Posterior cingulate gyrus (tissue), 11 donors: ENCODE results near the gene ELFN2.
A peak's percentile ranks its signal among the peaks of the same experiment; 100 is the strongest.
"Not testable (repeated sequence)": the region's sequence is repeated elsewhere in the genome, so short reads cannot be mapped to it uniquely, and the experiment has no call there.

Experiments
- DNase-seq, 10 donors: peaks; one replicate each; pipeline versions ENCODE4 v3.0.0 to v3.0.0-alpha.2; 2020 to 2021; ENCODE audit warnings: mixed read lengths in 3 of 10
- intact Hi-C: fragments of 100-400 bp; cut with DNase I; formaldehyde crosslinking; loops from one replicate; pipeline ENCODE4 v1.15.1; 2023

Gene ELFN2

DNA sequence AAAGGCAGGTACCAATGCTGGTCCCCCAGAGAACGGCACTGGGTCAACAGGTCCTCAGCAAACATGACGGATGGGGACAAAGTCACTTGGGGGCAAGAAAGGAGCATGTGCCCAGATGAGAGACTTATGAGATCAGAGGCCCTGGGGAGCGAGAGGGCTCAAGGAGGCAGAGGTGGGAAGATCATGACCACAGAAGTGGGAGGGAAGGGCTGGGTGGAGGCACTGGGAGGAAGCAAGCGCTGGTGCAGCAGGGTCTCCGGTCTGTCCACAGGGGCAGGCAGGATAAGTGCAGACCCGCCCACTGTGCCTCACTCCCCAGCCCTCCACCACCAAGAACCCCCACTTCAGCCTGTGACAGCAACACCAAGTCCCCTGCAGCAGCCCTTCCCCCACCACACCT, 10.9 kb downstream of the ELFN2 start:
- intact Hi-C loops, result no loop called here
- no peak for DNase-seq

- intact Hi-C loops, result no loop called here
- peak in 1 of 10 donors; percentile 71 for DNase-seq
Observed at GRCh38 chr22:37415210-37415609, 12.1 kb downstream of the ELFN2 start.

DNA sequence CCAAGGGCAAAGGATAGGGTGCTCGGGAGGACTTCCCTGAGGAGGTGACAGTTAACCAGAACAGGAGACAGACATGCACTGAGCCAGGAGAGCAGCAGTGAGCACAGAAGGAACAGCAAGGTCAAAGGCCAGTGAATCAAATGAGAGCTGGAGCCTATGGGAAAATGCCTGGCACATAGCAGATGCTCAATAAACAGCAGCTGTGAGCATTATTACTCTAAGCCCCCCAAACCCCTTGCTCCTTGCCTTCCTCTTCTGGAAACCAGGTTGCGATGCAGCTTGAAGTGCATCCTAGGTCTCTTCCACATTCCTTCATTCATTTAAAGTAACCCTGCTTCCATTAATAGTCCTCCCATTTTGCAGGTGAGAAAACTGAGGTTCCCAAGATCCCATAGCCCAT, 13.0 kb downstream of the ELFN2 start:
- no peak for DNase-seq
- intact Hi-C loops, result no loop called here

- intact Hi-C loops, result no loop called here
- no peak for DNase-seq
Observed at GRCh38 chr22:37413546-37413945, 13.7 kb downstream of the ELFN2 start.

GRCh38 chr22:37412495-37413250, 14.6 kb downstream of the ELFN2 start:
- peak in 1 of 10 donors; percentile 85 for DNase-seq

DNA sequence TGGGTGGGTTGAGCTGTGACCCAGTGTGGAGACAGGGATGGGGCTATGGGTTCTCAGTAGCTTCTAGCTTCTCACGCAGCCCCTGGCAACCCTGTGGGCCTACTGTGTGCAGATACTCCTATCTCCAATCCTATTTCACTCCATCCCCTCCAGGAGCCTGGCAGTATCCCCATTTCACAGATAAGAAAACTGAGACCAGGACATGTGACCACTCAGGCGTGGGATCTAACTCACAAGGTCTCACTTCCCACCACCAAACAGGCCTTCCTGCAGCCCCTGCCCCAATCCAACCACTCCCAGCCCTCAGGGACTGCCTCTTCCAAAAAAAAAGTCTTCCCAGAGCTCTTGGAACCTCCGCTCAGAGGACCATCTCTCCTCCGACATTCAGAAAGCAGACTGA, 15.6 kb downstream of the ELFN2 start:
- intact Hi-C loops, result no loop called here
- DNase-seq, result no peak

More at GRCh38 chr22:37412495-37413250, 14.6 kb downstream of the ELFN2 start:
- intact Hi-C loops, result no loop called here

- intact Hi-C loops, result no loop called here
- DNase-seq, result peak in 1 of 10 donors; percentile 73
Observed at GRCh38 chr22:37410174-37411055, 16.9 kb downstream of the ELFN2 start.

GRCh38 chr22:37409459-37410050, 17.7 kb downstream of the ELFN2 start:
- DNase-seq, result no peak
- intact Hi-C loops, result no loop called here

DNA sequence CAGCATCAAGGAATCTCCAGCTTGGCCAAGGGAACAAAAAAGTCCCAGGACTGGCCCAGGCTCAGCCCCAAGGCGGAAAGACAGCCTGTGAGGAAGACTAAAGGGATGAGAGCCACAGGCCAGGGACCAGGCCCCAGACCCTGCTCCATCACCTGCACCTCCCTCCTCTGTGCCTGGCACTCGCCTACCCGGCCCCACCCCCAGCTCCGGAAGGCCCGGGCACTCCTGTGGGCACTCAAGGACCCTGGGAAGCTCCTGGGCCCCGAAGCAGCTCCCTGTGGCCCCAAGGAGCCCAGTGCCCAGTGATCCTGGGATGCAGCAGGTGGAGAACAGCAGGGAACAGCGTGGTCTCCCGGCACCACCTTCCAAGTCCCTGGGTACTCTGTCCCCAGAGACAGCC, 18.2 kb downstream of the ELFN2 start:
- DNase-seq, result no peak
- intact Hi-C loops, result no loop called here

DNA sequence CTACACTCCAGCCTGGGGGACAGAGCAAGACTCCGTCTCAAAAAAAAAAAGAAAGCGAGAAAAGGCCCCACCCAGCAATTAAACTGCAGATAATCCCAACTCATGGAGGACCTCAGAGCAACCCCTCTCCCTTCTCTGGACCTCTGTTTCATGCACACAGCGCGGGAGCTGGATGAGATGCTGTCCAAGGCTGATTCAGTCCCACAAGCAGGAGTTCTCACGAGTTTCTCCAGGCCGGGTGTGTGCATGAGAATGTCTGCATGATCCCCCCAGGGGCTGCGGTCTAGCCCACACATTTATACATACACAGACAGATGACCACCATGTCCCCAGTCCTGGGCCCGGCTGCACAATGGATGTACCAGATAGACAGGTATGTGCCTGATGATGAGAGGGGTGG, 19.4 kb downstream of the ELFN2 start:
- intact Hi-C loops, result no loop called here
- DNase-seq, result no peak

DNA sequence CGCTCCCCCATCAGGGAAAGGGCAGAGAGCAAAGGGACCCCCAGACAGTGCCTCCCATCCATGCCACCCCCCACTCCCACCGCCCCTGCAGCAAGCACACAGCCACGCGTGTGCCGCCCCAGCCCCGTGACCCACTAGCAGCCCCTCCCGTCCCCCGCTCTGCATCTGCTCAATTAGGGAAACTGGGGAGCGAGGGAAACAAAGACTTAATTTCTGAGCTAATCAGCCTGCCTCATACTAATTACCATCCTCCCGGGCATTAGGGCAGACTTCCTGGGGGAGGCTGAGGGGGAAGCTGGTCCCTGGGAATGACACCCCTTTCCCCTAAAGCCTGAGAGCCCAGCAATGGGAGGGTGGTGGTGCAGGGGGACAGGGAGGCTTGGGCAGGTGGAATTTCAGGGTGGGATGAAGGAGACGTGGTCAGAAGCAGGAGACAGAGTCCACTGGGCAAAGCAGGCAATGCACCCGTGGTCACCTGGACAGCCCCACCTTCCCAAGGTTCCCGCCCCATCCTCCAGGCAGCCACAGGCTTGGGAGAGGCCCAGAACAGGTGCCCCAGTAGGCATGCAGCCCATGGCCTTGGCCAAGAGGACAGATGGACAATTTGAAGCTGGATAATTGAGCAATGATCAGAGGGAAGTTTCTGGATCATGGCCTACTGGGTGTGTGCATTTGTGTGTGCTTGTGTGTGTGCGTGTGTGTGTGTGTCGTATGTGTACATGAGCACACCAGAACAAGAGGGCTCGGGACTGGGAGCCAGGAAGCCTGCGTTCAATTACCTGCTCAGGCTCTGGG, 20.6 kb downstream of the ELFN2 start:
- intact Hi-C loops, result no loop called here
- no peak for DNase-seq

DNA sequence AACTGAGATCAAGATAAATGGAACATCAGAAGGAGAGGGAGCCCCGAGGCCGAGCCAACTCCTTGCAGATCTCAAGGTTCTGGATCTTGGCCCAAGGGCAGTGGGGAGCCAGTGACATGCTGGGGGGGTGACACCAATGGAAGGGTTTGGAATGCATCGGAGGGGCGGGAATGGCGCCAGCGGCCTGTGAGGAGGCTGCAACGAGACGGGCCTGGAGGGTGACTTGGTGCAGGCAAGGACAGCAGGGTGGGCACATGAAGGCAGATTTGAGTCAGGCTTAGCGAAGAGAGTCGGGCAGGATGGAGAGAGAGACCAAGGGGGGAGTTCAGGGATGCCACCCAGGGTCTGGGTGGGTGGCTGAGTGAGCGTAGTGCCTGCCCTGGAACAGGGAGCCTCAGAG, 23.2 kb downstream of the ELFN2 start:
- no peak for DNase-seq
- intact Hi-C loops, result no loop called here

- intact Hi-C loops, result no loop called here
- peak in 4 of 10 donors; percentile 54 to 90 (median 72) for DNase-seq
Observed at GRCh38 chr22:37403267-37403960, 23.9 kb downstream of the ELFN2 start.

- intact Hi-C loops, result no loop called here
- DNase-seq, result no peak
Observed at GRCh38 chr22:37402184-37402506, 25.1 kb downstream of the ELFN2 start.

- intact Hi-C loops, result no loop called here
- DNase-seq, result no peak
Observed at GRCh38 chr22:37401401-37402183, 25.7 kb downstream of the ELFN2 start.

GRCh38 chr22:37400719-37401118, 26.6 kb downstream of the ELFN2 start:
- no peak for DNase-seq
- intact Hi-C loops, result no loop called here

GRCh38 chr22:37399457-37399856, 27.8 kb downstream of the ELFN2 start:
- intact Hi-C loops, DNase-seq: not testable (repeated sequence)

DNA sequence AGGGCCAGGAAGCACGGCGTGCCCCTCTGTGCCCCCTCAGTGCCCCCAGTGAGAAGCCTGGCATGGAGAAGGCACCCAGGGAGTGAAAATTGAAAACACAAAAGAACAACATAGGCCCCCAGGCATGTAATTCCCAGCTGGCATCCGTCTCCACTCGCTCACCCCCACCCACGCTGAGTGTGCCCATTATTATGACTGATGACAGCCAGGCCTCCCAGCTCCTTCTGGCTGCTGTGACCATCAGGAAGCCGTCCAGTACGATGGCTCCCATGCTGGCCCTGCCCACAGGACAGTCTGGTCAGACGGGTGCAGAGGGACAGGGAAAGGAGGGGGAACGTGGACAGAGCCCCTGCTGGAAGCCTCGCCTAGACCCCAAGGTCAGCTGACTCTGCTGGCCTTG, 30.1 kb downstream of the ELFN2 start:
- no peak for DNase-seq
- intact Hi-C loops, result no loop called here

- no peak for DNase-seq
- intact Hi-C loops, result no loop called here
Observed at GRCh38 chr22:37396488-37397084, 30.7 kb downstream of the ELFN2 start.
